HG03066 (cell line): Measurements from ENCODE around the gene GCNT4.

ENCODE experiments used
- ATAC-seq: cut with Tn5 transposase; IDR thresholded peaks from one replicate; pipeline ENCODE4 v1.9.1; 2021; ENCODE audit warnings: low read depth; ENCODE audit not compliant: unreplicated experiment

Gene GCNT4

GRCh38 chr5:75051217-75051751 is 1.1 kb downstream of the GCNT4 start:
- no peak for ATAC-seq

GRCh38 chr5:75050415-75050814 is 1.9 kb downstream of the GCNT4 start:
- ATAC-seq = no peak

DNA sequence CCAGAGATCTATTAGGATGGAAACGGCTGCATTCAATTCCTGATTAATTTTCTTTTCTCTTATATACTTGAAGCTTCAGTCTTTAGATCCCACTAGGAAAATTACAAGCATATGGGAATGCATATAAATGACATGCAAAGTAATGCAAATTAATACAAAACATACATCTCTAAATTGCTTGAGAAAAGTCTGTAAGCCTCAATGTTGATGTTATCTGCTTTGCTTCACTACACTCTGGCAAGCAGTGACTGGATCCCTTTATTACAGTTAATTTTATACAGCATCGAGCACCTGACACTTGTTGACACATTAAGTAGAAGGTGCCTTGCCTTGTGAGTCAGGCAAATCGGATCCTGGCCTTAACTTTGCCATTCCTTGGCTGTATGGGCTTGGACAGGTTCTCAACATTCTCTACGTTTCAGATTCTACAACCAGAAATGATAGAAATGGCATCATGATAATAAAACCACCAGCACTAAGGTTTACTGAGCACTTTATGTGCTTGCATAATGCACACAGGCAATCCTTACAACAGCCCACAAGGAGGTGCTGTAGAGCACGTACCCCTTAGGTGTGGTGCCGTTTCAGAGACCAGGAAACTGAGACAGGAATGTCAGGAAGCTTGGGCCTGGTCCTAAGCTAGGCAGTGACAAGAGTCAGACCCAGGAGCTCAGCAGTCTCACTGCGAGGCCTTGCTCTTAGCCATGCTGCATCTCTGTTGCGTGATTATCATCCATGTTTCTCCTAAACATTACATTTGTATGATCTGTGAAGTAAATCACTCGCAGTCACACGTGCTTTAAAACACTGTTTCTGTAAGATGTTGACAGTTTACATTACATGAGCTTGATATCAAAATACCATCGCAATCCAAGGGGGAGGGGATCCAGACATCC is 2.7 kb downstream of the GCNT4 start:
- ATAC-seq = no peak

DNA sequence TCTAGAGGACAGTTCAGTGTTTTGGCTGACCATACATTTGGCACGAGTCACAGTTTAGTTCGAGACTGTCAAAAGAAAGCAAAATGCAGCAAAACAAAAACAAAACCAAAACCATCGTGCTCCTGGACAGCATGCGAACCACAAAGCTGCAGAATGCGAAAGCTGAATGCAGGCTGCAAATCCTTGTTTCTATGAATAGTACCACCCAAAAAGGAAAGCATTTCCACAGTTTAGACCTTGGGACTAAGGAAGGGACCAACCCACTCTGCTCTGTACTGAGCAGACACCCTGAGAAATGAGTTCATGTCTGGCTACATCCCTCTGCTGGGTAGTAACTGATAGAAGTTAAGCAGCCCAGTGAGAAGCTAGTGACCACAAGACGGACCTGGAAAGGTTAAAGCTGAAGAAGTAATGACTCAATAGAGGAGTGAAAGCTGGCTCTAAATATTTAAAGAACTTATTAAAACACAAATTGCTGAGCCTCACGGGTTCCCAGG is 3.9 kb downstream of the GCNT4 start:
- ATAC-seq = peak; percentile 65

DNA sequence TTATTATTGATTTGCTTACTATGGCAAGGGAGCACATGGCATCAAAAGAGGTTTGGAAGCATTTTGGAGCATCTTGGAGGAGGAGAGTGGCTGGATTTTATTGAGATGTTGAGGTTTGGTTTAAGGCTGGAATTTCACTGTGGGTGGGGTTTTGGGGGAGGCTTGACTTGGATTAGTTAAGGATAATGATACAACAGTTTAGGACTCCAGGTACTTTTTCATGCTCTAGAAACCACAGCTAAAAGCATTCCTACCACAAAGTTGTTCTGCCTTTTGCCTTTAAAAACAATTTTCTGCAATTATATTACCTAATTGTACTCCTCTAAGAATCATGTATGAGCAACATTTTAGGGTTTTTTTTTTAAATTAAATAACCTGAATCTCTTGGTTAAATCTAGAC is 5.0 kb downstream of the GCNT4 start:
- ATAC-seq = no peak

DNA sequence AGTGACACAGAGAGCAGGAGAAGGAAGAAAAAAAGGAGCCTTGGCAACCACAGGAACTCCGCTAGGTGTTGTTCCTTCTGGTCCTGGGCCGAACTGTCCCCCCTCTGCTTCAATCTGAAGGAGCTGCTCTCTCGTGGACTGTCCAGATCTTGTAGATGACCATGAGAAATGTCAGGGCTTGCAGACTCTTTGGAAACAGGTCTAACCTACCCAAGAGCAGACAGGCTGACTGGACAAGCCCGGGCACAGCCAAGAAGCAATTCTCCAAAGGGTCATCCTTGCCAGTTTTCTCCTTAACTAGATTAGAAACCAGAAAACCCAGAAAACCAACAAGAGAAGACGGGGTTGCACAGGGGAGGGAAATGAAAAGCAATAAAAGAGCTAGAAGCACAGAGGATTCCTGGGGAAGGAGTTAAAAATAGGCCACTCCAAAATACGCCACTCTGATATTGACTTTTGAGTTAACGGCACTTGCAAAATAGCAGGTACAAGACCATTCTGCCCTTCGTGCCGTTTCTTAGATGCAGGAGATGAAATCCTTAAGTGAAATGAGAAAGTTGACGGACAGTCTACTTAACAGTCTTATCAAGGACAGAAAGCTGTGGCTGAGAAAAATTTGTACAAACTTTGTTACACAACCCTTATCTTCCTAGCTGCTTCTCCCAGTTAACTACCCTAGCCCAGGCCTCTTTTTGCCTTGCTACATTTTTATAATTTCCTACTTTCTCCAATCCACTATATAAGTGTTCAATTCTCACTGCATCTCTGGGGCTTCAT is 5.8 kb downstream of the GCNT4 start:
- ATAC-seq = no peak

DNA sequence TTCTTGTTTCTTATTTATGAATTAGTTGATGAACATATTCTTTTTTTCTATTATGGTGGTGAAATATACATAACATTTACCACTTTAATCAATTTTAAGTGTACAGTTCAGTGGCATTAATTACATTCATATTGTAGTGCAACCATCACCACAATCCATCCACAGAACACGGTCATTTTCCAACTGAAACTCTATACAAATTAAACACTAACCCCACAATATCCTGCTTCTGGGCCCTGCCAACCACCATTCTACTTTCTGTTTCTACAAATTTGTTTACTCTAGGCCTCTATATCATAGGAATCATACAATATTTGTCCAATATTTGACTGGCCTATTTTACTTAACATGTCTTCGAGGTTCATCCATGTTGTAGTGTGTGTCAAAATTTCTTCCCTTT is 7.3 kb downstream of the GCNT4 start:
- ATAC-seq = no peak

DNA sequence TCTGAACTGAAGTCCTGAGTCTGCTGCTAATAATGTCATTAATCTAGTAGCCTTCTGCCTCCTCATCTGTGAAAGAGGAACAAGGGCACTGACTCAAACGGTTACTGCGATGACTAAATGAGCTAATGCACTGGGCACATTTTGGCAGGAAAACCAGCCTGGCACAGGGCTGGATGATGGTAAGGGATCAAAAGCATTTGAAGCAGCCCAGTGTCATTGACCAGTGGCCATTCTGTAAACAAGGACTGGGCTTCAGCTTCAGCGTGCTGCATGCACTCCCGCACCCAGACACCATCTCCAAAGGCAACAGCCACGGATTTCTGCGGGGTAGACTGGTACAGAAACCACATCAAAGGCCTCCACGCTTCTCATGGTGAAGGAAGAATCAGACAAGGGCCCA is 8.0 kb downstream of the GCNT4 start:
- no peak for ATAC-seq

DNA sequence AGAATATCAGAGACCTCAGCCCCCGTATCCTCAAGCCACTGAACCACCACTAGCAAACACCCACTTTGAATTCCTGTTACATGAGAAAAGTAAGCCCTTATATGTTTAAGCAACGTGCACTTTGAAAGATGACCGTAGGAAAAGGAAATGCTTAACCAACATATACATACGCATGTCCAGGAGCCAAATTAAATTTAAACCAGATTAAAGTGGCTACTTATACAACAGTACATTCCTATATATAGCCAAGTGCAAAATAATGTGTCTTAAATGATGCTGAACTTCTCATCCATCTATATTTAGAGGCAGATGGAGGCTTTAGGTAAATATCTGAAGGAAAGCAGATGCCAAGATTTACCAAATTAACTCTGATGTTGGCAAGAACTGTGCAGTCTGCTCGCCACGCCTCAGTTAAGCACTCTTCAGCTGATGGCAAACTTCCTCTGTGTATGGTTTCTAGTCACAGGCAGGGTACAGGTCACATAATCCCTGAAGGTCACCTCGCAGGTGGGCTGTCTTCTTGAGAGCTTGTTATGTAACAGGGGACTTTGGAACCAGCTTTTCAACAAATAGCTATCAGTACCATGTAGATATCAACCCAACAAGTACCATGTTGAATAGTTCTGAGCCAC is 8.6 kb downstream of the GCNT4 start:
- ATAC-seq = no peak

GRCh38 chr5:75042522-75042921 is 9.8 kb downstream of the GCNT4 start:
- no peak for ATAC-seq

- no peak for ATAC-seq
Measured at GRCh38 chr5:75040973-75041372, 11.4 kb downstream of the GCNT4 start.

GRCh38 chr5:75037106-75037505 is 15.3 kb downstream of the GCNT4 start:
- ATAC-seq = no peak

- ATAC-seq = no peak
Measured at GRCh38 chr5:75034137-75034739, 18.1 kb downstream of the GCNT4 start.

GRCh38 chr5:75031366-75031765 is 21.0 kb downstream of the GCNT4 start:
- no peak for ATAC-seq

DNA sequence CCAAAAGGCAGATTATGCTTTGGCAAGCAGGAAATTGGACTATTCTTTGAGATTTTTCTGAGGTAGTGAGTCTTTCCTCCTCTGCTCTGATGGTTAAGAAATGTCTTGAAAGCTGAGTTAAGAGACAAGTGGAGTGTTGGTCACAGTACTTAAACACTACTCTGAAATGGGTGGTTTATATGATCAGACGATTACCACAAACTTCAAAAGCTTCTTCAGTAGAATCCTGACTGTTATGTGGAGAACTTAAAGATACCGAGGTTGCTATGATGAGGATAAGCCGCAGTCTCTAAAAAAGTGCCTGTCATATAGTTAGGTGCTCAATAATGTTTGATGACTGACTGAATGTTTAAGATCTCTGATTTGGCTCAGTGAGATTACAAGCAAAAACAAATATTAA is 24.3 kb downstream of the GCNT4 start:
- ATAC-seq = no peak

GRCh38 chr5:75023368-75024159 is 28.8 kb downstream of the GCNT4 start:
- no peak for ATAC-seq

- no peak for ATAC-seq
Measured at GRCh38 chr5:75021800-75022199, 30.6 kb downstream of the GCNT4 start.

GRCh38 chr5:75021219-75021618 is 31.1 kb downstream of the GCNT4 start:
- no peak for ATAC-seq

GRCh38 chr5:75020016-75020656 is 32.2 kb downstream of the GCNT4 start:
- ATAC-seq = no peak
